ENCODE measurements around the gene TTLL9.

- TF ChIP-seq POLR2AphosphoS5 (IDR thresholded peaks at IDR 0.05; ENCODE audit: low read depth) (no peak), REST (IDR thresholded peaks at IDR 0.05; ENCODE audit: insufficient replicate concordance, low read depth) (no peak)
- TF ChIP-seq, protein P1, sequence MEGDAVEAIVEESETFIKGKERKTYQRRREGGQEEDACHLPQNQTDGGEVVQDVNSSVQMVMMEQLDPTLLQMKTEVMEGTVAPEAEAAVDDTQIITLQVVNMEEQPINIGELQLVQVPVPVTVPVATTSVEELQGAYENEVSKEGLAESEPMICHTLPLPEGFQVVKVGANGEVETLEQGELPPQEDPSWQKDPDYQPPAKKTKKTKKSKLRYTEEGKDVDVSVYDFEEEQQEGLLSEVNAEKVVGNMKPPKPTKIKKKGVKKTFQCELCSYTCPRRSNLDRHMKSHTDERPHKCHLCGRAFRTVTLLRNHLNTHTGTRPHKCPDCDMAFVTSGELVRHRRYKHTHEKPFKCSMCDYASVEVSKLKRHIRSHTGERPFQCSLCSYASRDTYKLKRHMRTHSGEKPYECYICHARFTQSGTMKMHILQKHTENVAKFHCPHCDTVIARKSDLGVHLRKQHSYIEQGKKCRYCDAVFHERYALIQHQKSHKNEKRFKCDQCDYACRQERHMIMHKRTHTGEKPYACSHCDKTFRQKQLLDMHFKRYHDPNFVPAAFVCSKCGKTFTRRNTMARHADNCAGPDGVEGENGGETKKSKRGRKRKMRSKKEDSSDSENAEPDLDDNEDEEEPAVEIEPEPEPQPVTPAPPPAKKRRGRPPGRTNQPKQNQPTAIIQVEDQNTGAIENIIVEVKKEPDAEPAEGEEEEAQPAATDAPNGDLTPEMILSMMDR (IDR thresholded peaks at IDR 0.05; ENCODE audit: insufficient read depth, low read length), result no peak
Measured at GRCh38 chr20:31843288-31843687, 27.1 kb upstream of the TTLL9 start.

Measured in HL-60 (cell line).